H1 (cell line): ENCODE measurements around the gene TMEM138. TPM values are rescaled to one million over a fixed set of nuclear protein-coding genes. Genes with fewer than 3 reads are reported as not detected.

Experiments
- CTCF ChIA-PET: fragments of 300-600 bp; sonication (Branson Sonifier 250); formaldehyde crosslinking; loops from one replicate; lab custom pipeline; 2021; ENCODE audit not compliant: partially characterized antibody; lab: Charles Lee
- POLR2A ChIA-PET: fragments of 300-600 bp; sonication (Branson Sonifier 250); formaldehyde crosslinking; loops from one replicate; lab custom pipeline; 2021; ENCODE audit warnings: inconsistent platforms; ENCODE audit not compliant: partially characterized antibody; lab: Charles Lee
- DNase-seq, 2 experiments: peaks; one replicate each; pipeline versions ENCODE4 v3.0.0 to v3.0.0-alpha.2; 2010 to 2022; ENCODE audit warnings: low spot score in 2 of 2, low read depth in 1 of 2, mixed read lengths in 1 of 2
- FAIRE-seq: peaks from 2 replicates; lab custom pipeline; 2011; peaks lifted over from hg19 to GRCh38; lab: Jason Lieb, UNC
- H2AFZ ChIP-seq: 2 replicates; pipeline ENCODE4 v1.8.1; 2012; ENCODE audit warnings: low read length, inconsistent platforms
- H2AK5ac ChIP-seq: 2 replicates; pipeline ENCODE4 v1.6.1; 2013; ENCODE audit warnings: low read depth, low read length
- H2BK120ac ChIP-seq: replicated peaks from 2 replicates; pipeline ENCODE3; 2013; ENCODE audit warnings: low read depth, low read length, inconsistent platforms
- H2BK12ac ChIP-seq: 2 replicates; pipeline ENCODE4 v1.6.1; 2013; ENCODE audit warnings: low read depth, low read length
- H2BK15ac ChIP-seq: 2 replicates; pipeline ENCODE4 v1.6.1; 2013; ENCODE audit warnings: low read length
- H2BK20ac ChIP-seq: 2 replicates; pipeline ENCODE4 v1.6.1; 2013; ENCODE audit warnings: low read length
- H2BK5ac ChIP-seq: 2 replicates; pipeline ENCODE4 v1.6.1; 2013; ENCODE audit warnings: low read depth, low read length
- H3K14ac ChIP-seq: 2 replicates; pipeline ENCODE4 v1.6.1; 2013; ENCODE audit warnings: inconsistent platforms; ENCODE audit not compliant: insufficient read length
- H3K18ac ChIP-seq: 2 replicates; pipeline ENCODE4 v1.6.1; 2013; ENCODE audit warnings: low read length; ENCODE audit errors: extremely low read depth
- H3K23ac ChIP-seq: 2 replicates; pipeline ENCODE4 v1.6.1; 2013; ENCODE audit warnings: inconsistent platforms; ENCODE audit not compliant: insufficient read length
- H3K23me2 ChIP-seq: 2 replicates; pipeline ENCODE4 v1.6.1; 2013; ENCODE audit warnings: low read depth, low read length
- H3K27ac ChIP-seq: 2 replicates; pipeline ENCODE4 v1.6.1; 2011; ENCODE audit warnings: low read depth, low read length, inconsistent platforms
- H3K27me3 ChIP-seq, 4 experiments: replicated peaks in 1 of 4; 1 replicate in 1 of 4; 2 replicates in 3 of 4; pipeline versions ENCODE4 v1.6.1 to v1.8.1; 2011 to 2013; ENCODE audit warnings: low read length in 3 of 4, mild to moderate bottlenecking in 3 of 4, inconsistent platforms in 2 of 4, mixed read lengths in 2 of 4, moderate library complexity in 1 of 4; ENCODE audit not compliant: control insufficient read depth in 3 of 4, insufficient read depth in 3 of 4; ENCODE audit errors: extremely low read depth in 1 of 4
- H3K36me3 ChIP-seq, 4 experiments: 2 replicates each; pipeline versions ENCODE4 v1.6.1 to v1.8.1; 2011 to 2013; ENCODE audit warnings: mild to moderate bottlenecking in 4 of 4, low read length in 3 of 4, moderate library complexity in 2 of 4, control low read depth in 1 of 4, inconsistent platforms in 1 of 4; ENCODE audit not compliant: insufficient read depth in 4 of 4, control insufficient read depth in 2 of 4
- H3K4ac ChIP-seq: replicated peaks from 2 replicates; pipeline ENCODE3; 2013; ENCODE audit warnings: low read length, low read depth, mixed read lengths, inconsistent platforms; ENCODE audit not compliant: insufficient read length
- H3K4me1 ChIP-seq, 4 experiments: replicated peaks in 1 of 4; 1 replicate in 1 of 4; 2 replicates in 3 of 4; pipeline versions ENCODE4 v1.6.1 to v1.8.1; 2011 to 2013; ENCODE audit warnings: low read length in 3 of 4, inconsistent platforms in 2 of 4, mixed read lengths in 1 of 4; ENCODE audit not compliant: insufficient read depth in 4 of 4, control insufficient read depth in 3 of 4
- H3K4me2 ChIP-seq, 2 experiments: 2 replicates each; pipeline versions ENCODE4 v1.6.1 to v1.8.1; 2011 to 2013; ENCODE audit warnings: low read depth in 2 of 2, low read length in 2 of 2, control low read depth in 1 of 2, inconsistent platforms in 1 of 2, mild to moderate bottlenecking in 1 of 2; ENCODE audit not compliant: insufficient read depth in 1 of 2
- H3K4me3 ChIP-seq, 4 experiments: fragments of 200-600, 300-600 bp in 1 of 4; sonication (generic), shearing (Covaris generic), sonication (Bioruptor Twin) in 1 of 4; 2 replicates each; pipeline versions ENCODE4 v1.5.1 to v1.8.1; 2011 to 2016; ENCODE audit warnings: low read length in 4 of 4, low read depth in 3 of 4, control low read depth in 2 of 4, inconsistent platforms in 2 of 4, mild to moderate bottlenecking in 2 of 4, mixed read lengths in 1 of 4, moderate library complexity in 1 of 4; ENCODE audit not compliant: insufficient read depth in 2 of 4; ENCODE audit errors: extremely low read depth in 1 of 4
- H3K56ac ChIP-seq: replicated peaks from 2 replicates; pipeline ENCODE3; 2013; ENCODE audit warnings: low read depth, mild to moderate bottlenecking, mixed read lengths, low read length, inconsistent platforms; ENCODE audit not compliant: insufficient read length
- H3K79me1 ChIP-seq: 2 replicates; pipeline ENCODE4 v1.6.1; 2013; ENCODE audit warnings: low read depth, low read length, control low read depth
- H3K79me2 ChIP-seq, 2 experiments: 2 replicates each; pipeline versions ENCODE4 v1.6.1 to v1.8.1; 2012 to 2013; ENCODE audit warnings: low read length in 2 of 2, mild to moderate bottlenecking in 2 of 2, inconsistent platforms in 1 of 2; ENCODE audit not compliant: insufficient read depth in 2 of 2, control insufficient read depth in 1 of 2
- H3K9ac ChIP-seq, 4 experiments: replicated peaks in 1 of 4; 1 replicate in 1 of 4; 2 replicates in 3 of 4; pipeline versions ENCODE4 v1.6.1 to v1.8.1; 2011 to 2013; ENCODE audit warnings: low read depth in 3 of 4, low read length in 3 of 4, control low read depth in 2 of 4, mild to moderate bottlenecking in 2 of 4, moderate library complexity in 2 of 4, inconsistent platforms in 1 of 4; ENCODE audit errors: extremely low read depth in 1 of 4
- H3K9me3 ChIP-seq, 2 experiments: 2 replicates each; pipeline versions ENCODE4 v1.6.1 to v1.8.1; 2012 to 2013; ENCODE audit warnings: mild to moderate bottlenecking in 2 of 2, moderate library complexity in 2 of 2, control low read depth in 1 of 2, inconsistent platforms in 1 of 2, low read depth in 1 of 2, low read length in 1 of 2, mixed read lengths in 1 of 2; ENCODE audit not compliant: insufficient read depth in 2 of 2
- H4K20me1 ChIP-seq, 2 experiments: replicated peaks in 1 of 2; 2 replicates each; pipeline versions ENCODE3 to v1.8.1; 2011 to 2013; ENCODE audit warnings: inconsistent platforms in 2 of 2, low read length in 2 of 2, mild to moderate bottlenecking in 1 of 2; ENCODE audit not compliant: insufficient read depth in 2 of 2, control insufficient read depth in 1 of 2
- H4K5ac ChIP-seq: 2 replicates; pipeline ENCODE4 v1.6.1; 2013; ENCODE audit warnings: low read length, low read depth, mixed read lengths, inconsistent platforms; ENCODE audit not compliant: insufficient read length
- H4K8ac ChIP-seq: 2 replicates; pipeline ENCODE4 v1.8.0; 2013; ENCODE audit warnings: mild to moderate bottlenecking, moderate library complexity, low read length, inconsistent platforms; ENCODE audit not compliant: insufficient read depth; ENCODE audit errors: extremely low read depth
- H4K91ac ChIP-seq: replicated peaks from 2 replicates; pipeline ENCODE3; 2013; ENCODE audit warnings: low read length, mixed read lengths, inconsistent platforms; ENCODE audit not compliant: insufficient read length
- ASH2L ChIP-seq: fragments of 200-600, 300-600 bp; sonication (generic); IDR thresholded peaks from one replicate; pipeline ENCODE4 v1.7.1; 2017; ENCODE audit warnings: low read length
- BACH1 ChIP-seq: IDR thresholded peaks from 2 replicates; pipeline ENCODE4 v1.6.1; 2012; ENCODE audit warnings: low read length, improper control_type of control experiment
- CHD1 ChIP-seq: IDR thresholded peaks from 2 replicates; pipeline ENCODE4 v1.6.1; 2012; ENCODE audit warnings: low read depth, low read length, improper control_type of control experiment
- EZH2 ChIP-seq: fragments of 200-600 bp; sonication (generic); IDR thresholded peaks from 2 replicates; pipeline ENCODE4 v1.7.1; 2012; ENCODE audit warnings: low read depth, mild to moderate bottlenecking, moderate library complexity, low read length, inconsistent platforms; ENCODE audit not compliant: severe bottlenecking
- KDM5A ChIP-seq: fragments of 200-600 bp; IDR thresholded peaks from 2 replicates; pipeline ENCODE4 v1.7.1; 2012; ENCODE audit warnings: mild to moderate bottlenecking, low read length, inconsistent platforms, mixed read lengths
- MAFK ChIP-seq: IDR thresholded peaks from 2 replicates; pipeline ENCODE4 v1.6.1; 2012; ENCODE audit warnings: low read depth, mild to moderate bottlenecking, improper control_type of control experiment, low read length
- MAX ChIP-seq: IDR thresholded peaks from 2 replicates; pipeline ENCODE4 v1.6.1; 2012; ENCODE audit warnings: inconsistent platforms
- RBBP5 ChIP-seq: IDR thresholded peaks from 2 replicates; pipeline ENCODE4 v1.7.1; 2012; ENCODE audit warnings: low read depth, mild to moderate bottlenecking, inconsistent platforms, low read length, moderate library complexity, borderline replicate concordance
- RNF2 ChIP-seq: fragments of 200-900, 300-1000 bp; sonication (generic); IDR thresholded peaks from 2 replicates; pipeline ENCODE4 v1.7.1; 2016; ENCODE audit warnings: borderline replicate concordance, low read depth, mild to moderate bottlenecking, antibody characterized with exemption, low read length; ENCODE audit not compliant: poor library complexity, severe bottlenecking; ENCODE audit errors: missing control alignments
- SAP30 ChIP-seq: fragments of 300-600 bp; sonication (generic); IDR thresholded peaks from 2 replicates; pipeline ENCODE4 v1.7.1; 2012; ENCODE audit warnings: low read length, moderate library complexity, mild to moderate bottlenecking, inconsistent platforms; ENCODE audit not compliant: insufficient read depth, insufficient replicate concordance
- SIRT6 ChIP-seq: IDR thresholded peaks from one replicate; pipeline ENCODE4 v1.7.1; 2012; ENCODE audit warnings: low read length, inconsistent platforms
- SP2 ChIP-seq: IDR thresholded peaks from 2 replicates; pipeline ENCODE4 v1.6.1; 2012; ENCODE audit warnings: mild to moderate bottlenecking, low read length, inconsistent platforms
- TAF1 ChIP-seq: IDR thresholded peaks from 2 replicates; pipeline ENCODE4 v1.6.1; 2011; ENCODE audit warnings: mild to moderate bottlenecking, low read depth, low read length
- TAF7 ChIP-seq: optimal IDR thresholded peaks from 2 replicates; pipeline ENCODE3; 2011; ENCODE audit warnings: low read depth, mild to moderate bottlenecking, inconsistent platforms, low read length, moderate library complexity, borderline replicate concordance
- WGBS, 2 experiments: shearing (Covaris generic) in 1 of 2; methylation state at CpG; one replicate each; pipeline versions ENCODE4 v1.1.6 to v1.1.7; 2013 to 2015; ENCODE audit warnings: low lambda C conversion rate in 2 of 2, mixed read lengths in 2 of 2, inconsistent platforms in 1 of 2, low coverage in 1 of 2, missing lambda C conversion rate in 1 of 2; ENCODE audit not compliant: insufficient replicate concordance in 2 of 2, insufficient coverage in 1 of 2, insufficient read length in 1 of 2; ENCODE audit errors: extremely low coverage in 1 of 2, missing lambda C conversion rate in 1 of 2; 5-methylcytosine and 5-hydroxymethylcytosine counted together
- polyA plus RNA-seq, 7 experiments: library from polyadenylated mRNA; depleted of rRNA in 3 of 7; stranded (reverse) in 5 of 7; unstranded in 2 of 7; fragments of >200 nt in 5 of 7; fragments of 200-250 nt in 2 of 7; gene quantifications; 1 replicate in 5 of 7; 2 replicates in 1 of 7; 4 replicates in 1 of 7; pipeline versions ENCODE4 v1.2.1 to v1.2.3, GENCODE V29; 2011 to 2013; ENCODE audit warnings: missing spikeins in 2 of 7, mixed read lengths in 2 of 7
- total RNA-seq: library from RNA; stranded (reverse); fragmentation: NEBNext Ultra II Directional; extraction: Animal tissue kit (Norgen Biotek cat#: 25700); gene quantifications from 2 replicates; pipeline ENCODE4 v1.2.1, GENCODE V29; 2021

Gene TMEM138
- total and polyA plus RNA-seq, 2 of the 8 experiments (the other 6 are each of a cell fraction or from before 2014, with no cell fraction given) = 32.9 to 59.0 TPM

GRCh38 chr11:61368646-61369045 lies 6.5 kb downstream of the TMEM138 start:
- Histone ChIP-seq H4K5ac (no peak overlapping the region), H4K20me1 (no peaks in the 10 kb centered on the region), H3K9me3 (peaks cover 9% of the 10 kb centered on the region in 2 experiments), H3K23me2 (no peaks in the 10 kb centered on the region), H2BK20ac (no peak overlapping the region), H3K79me2 (peaks cover 0 to 3% of the 10 kb centered on the region in 2 experiments), H2AK5ac (no peak overlapping the region), H3K18ac (no peak overlapping the region), H3K56ac (no peak overlapping the region), H3K79me1 (0 out of 2 replicates have a peak, but pooled peaks cover under 1% of the 10 kb centered on the region), H2BK12ac (no peak overlapping the region), H3K4me1 (no peaks in the 10 kb centered on the region), H3K4me3 (no peak overlapping the region), H3K4me2 (no peak overlapping the region), H3K4ac (no peak overlapping the region), H2BK5ac (no peak overlapping the region), H3K27me3 (no peaks in the 10 kb centered on the region), H2BK120ac (no peak overlapping the region), H2BK15ac (no peak overlapping the region), H4K91ac (no peak overlapping the region), H3K14ac (no peak overlapping the region), H4K8ac (no peak overlapping the region), H2AFZ (no peak overlapping the region), H3K36me3 (peaks cover 21 to 80% (median 47%) of the 10 kb centered on the region in 4 experiments), H3K9ac (no peak overlapping the region), H3K27ac (no peak overlapping the region), H3K23ac (no peak overlapping the region)
- no peak for DNase-seq
- no peak for FAIRE-seq
- 95% methylated on average over 7 of the region's 7 CpGs; no CpG with 5 or more reads in 1 of the 2 experiments for WGBS, 2 experiments
- ChIA-PET CTCF (interaction anchor here (1.1 to 22.8 kb wide), 5 partner anchors 13 to 115 kb away, joined by 3 to 255 read pairs (median 10); partner anchors contain the start of genes DDB1, TKFC and TMEM216), POLR2A (interaction anchor here (1.1 to 39.7 kb wide), 4 partner anchors 2 to 24 kb away, joined by 3 to 1106 read pairs (median 558); partner anchors contain the start of genes CYB561A3, DDB1, TKFC and TMEM138)
- TF ChIP-seq RNF2 (no peak), RBBP5 (no peak), TAF7 (no peak), MAX (no peak), ASH2L (no peak), SP2 (no peak), KDM5A (no peak), BACH1 (no peak), CHD1 (no peak), SIRT6 (no peak), MAFK (no peak), TAF1 (no peak), EZH2 (no peak), SAP30 (no peak)
